HepG2 (cell line): ENCODE data around the gene MRPL43. TPM values are rescaled to one million over a fixed set of nuclear protein-coding genes. Genes with fewer than 3 reads are reported as not detected.

Experiments used
- CREM ChIP-seq, 2 experiments: sonication (generic) in 1 of 2; formaldehyde crosslinking in 1 of 2; IDR thresholded peaks; 2 replicates each; pipeline versions ENCODE4 v1.4.0 to v1.6.1; 2016 to 2020; ENCODE audit warnings: antibody characterized with exemption in 1 of 2, mild to moderate bottlenecking in 1 of 2, missing genetic modification reagents in 1 of 2
- ERF ChIP-seq: IDR thresholded peaks from 2 replicates; pipeline ENCODE4 v1.6.1; 2018; ENCODE audit warnings: missing biosample characterization, missing genetic modification reagents
- HOXA9 ChIP-seq: sonication (generic); formaldehyde crosslinking; IDR thresholded peaks from 2 replicates; pipeline ENCODE4 v1.8.1; 2022; ENCODE audit warnings: missing genetic modification reagents, mild to moderate bottlenecking, moderate library complexity, borderline replicate concordance
- SKIL ChIP-seq: sonication (generic); formaldehyde crosslinking; IDR thresholded peaks from 2 replicates; pipeline ENCODE4 v1.8.0; 2022; ENCODE audit warnings: missing genetic modification reagents, mild to moderate bottlenecking, moderate library complexity, borderline replicate concordance
- SNAPC2 ChIP-seq: sonication (generic); formaldehyde crosslinking; IDR thresholded peaks from 2 replicates; pipeline ENCODE4 v1.8.1; 2022; ENCODE audit warnings: mild to moderate bottlenecking, missing genetic modification reagents
- ZBTB39 ChIP-seq: sonication (generic); formaldehyde crosslinking; IDR thresholded peaks from 2 replicates; pipeline ENCODE4 v1.5.0; 2020; ENCODE audit warnings: missing genetic modification reagents
- ZNF12 ChIP-seq: sonication (generic); formaldehyde crosslinking; IDR thresholded peaks from 2 replicates; pipeline ENCODE4 v1.5.0; 2020; ENCODE audit warnings: missing genetic modification reagents
- ZNF333 ChIP-seq: sonication (generic); formaldehyde crosslinking; IDR thresholded peaks from 2 replicates; pipeline ENCODE4 v1.4.0; 2020; ENCODE audit warnings: mild to moderate bottlenecking, missing genetic modification reagents, borderline replicate concordance
- polyA plus RNA-seq, 8 experiments: library from polyadenylated mRNA; depleted of rRNA in 3 of 8; stranded (reverse) in 7 of 8; unstranded in 1 of 8; fragments of >200 nt; fragmentation: Illumina TruSeq in 4 of 8; extraction: Trizol in 4 of 8; gene quantifications; 2 replicates each; pipeline versions ENCODE4 v1.2.1 to v1.2.3, GENCODE V29; 2011 to 2016; ENCODE audit warnings: low read depth in 4 of 8, missing spikeins in 1 of 8, mixed read lengths in 1 of 8; ENCODE audit not compliant: insufficient read depth in 1 of 8
- total RNA-seq, 5 experiments: library from RNA; depleted of rRNA; stranded (reverse); fragments of >200 nt; fragmentation: Illumina TruSeq; extraction: Trizol; gene quantifications; 2 replicates each; pipeline ENCODE4 v1.2.3, GENCODE V29; 2016; ENCODE audit warnings: low read depth in 1 of 5
- TF ChIP-seq, protein P1 (sequence below): sonication (generic); formaldehyde crosslinking; IDR thresholded peaks from 2 replicates; pipeline ENCODE4 v1.4.0; 2020; ENCODE audit warnings: missing genetic modification reagents
- TF ChIP-seq, protein P2 (sequence below): sonication (generic); formaldehyde crosslinking; IDR thresholded peaks from 2 replicates; pipeline ENCODE4 v1.5.0; 2020; ENCODE audit warnings: mild to moderate bottlenecking, missing genetic modification reagents, borderline replicate concordance
- TF ChIP-seq, protein P3 (sequence below): sonication (generic); formaldehyde crosslinking; IDR thresholded peaks from 2 replicates; pipeline ENCODE4 v1.8.0; 2022; ENCODE audit warnings: mild to moderate bottlenecking, missing genetic modification reagents, moderate library complexity
- TF ChIP-seq, protein P4 (sequence below): IDR thresholded peaks from 2 replicates; pipeline ENCODE4 v1.6.1; 2016; ENCODE audit warnings: missing compliant biosample characterization, missing genetic modification reagents, borderline replicate concordance

Gene MRPL43
- total and polyA plus RNA-seq, 2 of the 13 experiments (the other 11 are each of a cell fraction or from before 2014, with no cell fraction given): 71.0 to 73.7 TPM

DNA sequence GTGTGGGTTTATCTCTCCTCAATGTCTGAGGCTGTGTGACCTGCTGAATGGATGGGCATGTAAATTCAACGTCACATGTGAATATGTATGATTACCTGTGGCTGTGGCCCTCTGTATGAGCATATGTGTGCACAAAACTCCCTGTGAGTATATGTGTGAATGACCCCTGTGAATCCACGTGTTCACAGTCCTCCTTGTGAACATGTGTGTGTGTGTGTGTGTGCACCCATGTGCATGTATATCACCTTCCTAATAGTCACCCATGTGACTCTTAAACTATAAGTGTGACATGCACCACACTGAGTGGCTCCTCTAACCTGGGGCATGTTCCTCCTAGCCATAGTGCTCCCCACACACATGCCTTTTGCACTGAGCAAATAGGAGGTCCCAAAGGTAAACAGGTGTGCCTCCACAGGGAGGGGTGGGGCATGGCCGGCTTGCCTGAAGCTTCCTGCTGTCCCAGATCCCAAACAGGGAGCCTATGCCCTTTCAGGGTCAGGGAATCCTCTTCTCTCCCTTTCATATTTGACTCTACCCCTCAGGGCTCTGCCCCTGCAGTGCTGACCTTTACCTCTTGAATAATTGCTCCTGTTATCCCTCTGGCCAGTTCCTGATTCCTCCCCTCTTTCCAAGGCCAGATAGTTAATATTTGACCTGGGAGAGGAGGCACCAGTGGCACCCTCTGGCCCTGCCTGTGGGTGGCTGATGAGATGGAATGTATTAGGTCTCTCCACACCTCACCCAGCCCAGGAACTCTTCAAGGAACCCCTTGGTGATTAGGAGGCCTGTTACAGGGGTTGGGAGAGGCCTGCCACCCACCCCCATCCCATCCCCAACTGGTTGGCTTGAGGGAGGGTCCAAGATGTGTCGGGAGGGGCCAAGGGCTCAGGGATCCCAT lies 16.1 kb downstream of the MRPL43 start (continued):
- TF ChIP-seq ZBTB39 (CRISPR knock-in tag): no peak
- TF ChIP-seq, protein P1, sequence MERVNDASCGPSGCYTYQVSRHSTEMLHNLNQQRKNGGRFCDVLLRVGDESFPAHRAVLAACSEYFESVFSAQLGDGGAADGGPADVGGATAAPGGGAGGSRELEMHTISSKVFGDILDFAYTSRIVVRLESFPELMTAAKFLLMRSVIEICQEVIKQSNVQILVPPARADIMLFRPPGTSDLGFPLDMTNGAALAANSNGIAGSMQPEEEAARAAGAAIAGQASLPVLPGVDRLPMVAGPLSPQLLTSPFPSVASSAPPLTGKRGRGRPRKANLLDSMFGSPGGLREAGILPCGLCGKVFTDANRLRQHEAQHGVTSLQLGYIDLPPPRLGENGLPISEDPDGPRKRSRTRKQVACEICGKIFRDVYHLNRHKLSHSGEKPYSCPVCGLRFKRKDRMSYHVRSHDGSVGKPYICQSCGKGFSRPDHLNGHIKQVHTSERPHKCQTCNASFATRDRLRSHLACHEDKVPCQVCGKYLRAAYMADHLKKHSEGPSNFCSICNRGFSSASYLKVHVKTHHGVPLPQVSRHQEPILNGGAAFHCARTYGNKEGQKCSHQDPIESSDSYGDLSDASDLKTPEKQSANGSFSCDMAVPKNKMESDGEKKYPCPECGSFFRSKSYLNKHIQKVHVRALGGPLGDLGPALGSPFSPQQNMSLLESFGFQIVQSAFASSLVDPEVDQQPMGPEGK (CRISPR knock-in tag): peak; percentile 97
- no peak for TF ChIP-seq HOXA9
- TF ChIP-seq CREM (IDR thresholded peaks at IDR 0.05): peak; percentile 88
- no peak for TF ChIP-seq CREM (CRISPR knock-in tag; IDR thresholded peaks at IDR 0.05)
- peak; percentile 64; the same call in 1 of the 2 replicates for TF ChIP-seq SNAPC2 (CRISPR knock-in tag)
- TF ChIP-seq ZNF333 (CRISPR knock-in tag): 0 out of 2 replicates have a peak, but pooled peaks have one; percentile 33
- TF ChIP-seq, protein P2, sequence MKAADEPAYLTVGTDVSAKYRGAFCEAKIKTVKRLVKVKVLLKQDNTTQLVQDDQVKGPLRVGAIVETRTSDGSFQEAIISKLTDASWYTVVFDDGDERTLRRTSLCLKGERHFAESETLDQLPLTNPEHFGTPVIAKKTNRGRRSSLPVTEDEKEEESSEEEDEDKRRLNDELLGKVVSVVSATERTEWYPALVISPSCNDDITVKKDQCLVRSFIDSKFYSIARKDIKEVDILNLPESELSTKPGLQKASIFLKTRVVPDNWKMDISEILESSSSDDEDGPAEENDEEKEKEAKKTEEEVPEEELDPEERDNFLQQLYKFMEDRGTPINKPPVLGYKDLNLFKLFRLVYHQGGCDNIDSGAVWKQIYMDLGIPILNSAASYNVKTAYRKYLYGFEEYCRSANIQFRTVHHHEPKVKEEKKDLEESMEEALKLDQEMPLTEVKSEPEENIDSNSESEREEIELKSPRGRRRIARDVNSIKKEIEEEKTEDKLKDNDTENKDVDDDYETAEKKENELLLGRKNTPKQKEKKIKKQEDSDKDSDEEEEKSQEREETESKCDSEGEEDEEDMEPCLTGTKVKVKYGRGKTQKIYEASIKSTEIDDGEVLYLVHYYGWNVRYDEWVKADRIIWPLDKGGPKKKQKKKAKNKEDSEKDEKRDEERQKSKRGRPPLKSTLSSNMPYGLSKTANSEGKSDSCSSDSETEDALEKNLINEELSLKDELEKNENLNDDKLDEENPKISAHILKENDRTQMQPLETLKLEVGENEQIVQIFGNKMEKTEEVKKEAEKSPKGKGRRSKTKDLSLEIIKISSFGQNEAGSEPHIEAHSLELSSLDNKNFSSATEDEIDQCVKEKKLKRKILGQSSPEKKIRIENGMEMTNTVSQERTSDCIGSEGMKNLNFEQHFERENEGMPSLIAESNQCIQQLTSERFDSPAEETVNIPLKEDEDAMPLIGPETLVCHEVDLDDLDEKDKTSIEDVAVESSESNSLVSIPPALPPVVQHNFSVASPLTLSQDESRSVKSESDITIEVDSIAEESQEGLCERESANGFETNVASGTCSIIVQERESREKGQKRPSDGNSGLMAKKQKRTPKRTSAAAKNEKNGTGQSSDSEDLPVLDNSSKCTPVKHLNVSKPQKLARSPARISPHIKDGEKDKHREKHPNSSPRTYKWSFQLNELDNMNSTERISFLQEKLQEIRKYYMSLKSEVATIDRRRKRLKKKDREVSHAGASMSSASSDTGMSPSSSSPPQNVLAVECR (CRISPR knock-in tag): peak; percentile 84
- peak; percentile 67; the same call in 1 of the 2 replicates for TF ChIP-seq ERF
- TF ChIP-seq, protein P3, sequence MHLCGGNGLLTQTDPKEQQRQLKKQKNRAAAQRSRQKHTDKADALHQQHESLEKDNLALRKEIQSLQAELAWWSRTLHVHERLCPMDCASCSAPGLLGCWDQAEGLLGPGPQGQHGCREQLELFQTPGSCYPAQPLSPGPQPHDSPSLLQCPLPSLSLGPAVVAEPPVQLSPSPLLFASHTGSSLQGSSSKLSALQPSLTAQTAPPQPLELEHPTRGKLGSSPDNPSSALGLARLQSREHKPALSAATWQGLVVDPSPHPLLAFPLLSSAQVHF (CRISPR knock-in tag): no peak; the same call in 1 of the 2 replicates
- peak; percentile 36; the same call in 1 of the 2 replicates for TF ChIP-seq ZNF12 (CRISPR knock-in tag)
- TF ChIP-seq, protein P4, sequence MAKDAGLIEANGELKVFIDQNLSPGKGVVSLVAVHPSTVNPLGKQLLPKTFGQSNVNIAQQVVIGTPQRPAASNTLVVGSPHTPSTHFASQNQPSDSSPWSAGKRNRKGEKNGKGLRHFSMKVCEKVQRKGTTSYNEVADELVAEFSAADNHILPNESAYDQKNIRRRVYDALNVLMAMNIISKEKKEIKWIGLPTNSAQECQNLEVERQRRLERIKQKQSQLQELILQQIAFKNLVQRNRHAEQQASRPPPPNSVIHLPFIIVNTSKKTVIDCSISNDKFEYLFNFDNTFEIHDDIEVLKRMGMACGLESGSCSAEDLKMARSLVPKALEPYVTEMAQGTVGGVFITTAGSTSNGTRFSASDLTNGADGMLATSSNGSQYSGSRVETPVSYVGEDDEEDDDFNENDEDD (CRISPR knock-in tag): peak; percentile 48; the same call in 1 of the 2 replicates
- peak; percentile 93 for TF ChIP-seq SKIL (CRISPR knock-in tag)
